K562 (cell line): ENCODE measurements around the gene FAM180B. TPM values are rescaled to one million over a fixed set of nuclear protein-coding genes. Genes with fewer than 3 reads are reported as not detected.

Experiments
- ATAC-seq: fragments of 200-7000 bp; cut with Tn5 transposase; 3 replicates; pipeline ENCODE4 v1.9.1; 2020; ENCODE audit warnings: moderate library complexity
- BruUV-seq: library from RNA; stranded (reverse); fragments of 400-500 nt; replicated peaks from 2 replicates; lab custom pipeline; 2021; lab: Mats Ljungman, UMichigan
- CTCF ChIA-PET: fragments of 300-600 bp; formaldehyde crosslinking; extraction: SDS; loops from one replicate; lab custom pipeline; 2021; ENCODE audit warnings: low intra/inter-chr PET ratio; lab: Yijun Ruan, JAX
- POLR2A ChIA-PET: fragments of 300-600, 350-650 bp; sonication (Branson Sonifier 250); formaldehyde crosslinking; extraction: SDS; loops from one replicate; lab custom pipeline; 2021; ENCODE audit warnings: antibody characterized with exemption, inconsistent platforms; lab: Yijun Ruan, JAX
- DNase-seq, 4 experiments: peaks; one replicate each; pipeline versions ENCODE4 v3.0.0 to v3.0.0-alpha.2; 2011 to 2018; ENCODE audit warnings: low spot score in 3 of 4, mixed read lengths in 3 of 4; ENCODE audit errors: extremely low read depth in 1 of 4
- FAIRE-seq: peaks from 2 replicates; lab custom pipeline; 2011; peaks lifted over from hg19 to GRCh38; lab: Jason Lieb, UNC
- H2AFZ ChIP-seq: 2 replicates; pipeline ENCODE4 v1.6.0; 2011; ENCODE audit warnings: low read depth, low read length, control low read depth, inconsistent platforms
- H3K27ac ChIP-seq: fragments of 200-600 bp; 3 replicates; pipeline ENCODE4 v1.8.0; 2011; ENCODE audit warnings: low read depth, mild to moderate bottlenecking, control low read depth, inconsistent platforms, low read length, moderate library complexity, mixed read lengths; ENCODE audit errors: extremely low read depth
- H3K27me3 ChIP-seq, 2 experiments: fragments of 300-600 bp in 1 of 2; 2 replicates in 1 of 2; 3 replicates in 1 of 2; pipeline versions ENCODE4 v1.6.0 to v1.8.0; 2011; ENCODE audit warnings: inconsistent platforms in 2 of 2, low read length in 2 of 2, mild to moderate bottlenecking in 1 of 2, mixed read lengths in 1 of 2, moderate library complexity in 1 of 2; ENCODE audit not compliant: control insufficient read depth in 2 of 2, insufficient read depth in 2 of 2
- H3K36me3 ChIP-seq: fragments of 300-600 bp; 3 replicates; pipeline ENCODE4 v1.8.0; 2011; ENCODE audit warnings: mild to moderate bottlenecking, low read length, inconsistent platforms; ENCODE audit not compliant: control insufficient read depth, insufficient read depth
- H3K4me1 ChIP-seq, 2 experiments: fragments of 200-600 bp in 1 of 2; replicated peaks in 1 of 2; 2 replicates in 1 of 2; 3 replicates in 1 of 2; pipeline versions ENCODE4 v1.5.1 to v1.8.0; 2011; ENCODE audit warnings: inconsistent platforms in 2 of 2, low read length in 2 of 2, mild to moderate bottlenecking in 1 of 2, mixed read lengths in 1 of 2, moderate library complexity in 1 of 2; ENCODE audit not compliant: control insufficient read depth in 2 of 2, insufficient read depth in 2 of 2
- H3K4me2 ChIP-seq: 2 replicates; pipeline ENCODE4 v1.6.1; 2011; ENCODE audit warnings: low read length, control low read depth, inconsistent platforms, mixed read lengths; ENCODE audit not compliant: insufficient read depth
- H3K4me3 ChIP-seq: fragments of 200-600 bp; sonication (generic), shearing (Covaris generic); 2 replicates; pipeline ENCODE4 v1.5.1; 2016; ENCODE audit warnings: control low read depth, inconsistent platforms
- H3K79me2 ChIP-seq: fragments of 200-600 bp; 3 replicates; pipeline ENCODE4 v1.8.0; 2011; ENCODE audit warnings: low read length, inconsistent platforms; ENCODE audit not compliant: control insufficient read depth, insufficient read depth
- H3K9ac ChIP-seq, 2 experiments: 2 replicates each; pipeline versions ENCODE4 v1.6.0 to v1.6.1; 2011; ENCODE audit warnings: low read depth in 2 of 2, low read length in 2 of 2, control low read depth in 1 of 2, inconsistent platforms in 1 of 2, mild to moderate bottlenecking in 1 of 2, mixed read lengths in 1 of 2; ENCODE audit not compliant: insufficient read depth in 1 of 2
- H3K9me1 ChIP-seq: one replicate; pipeline ENCODE4 v1.6.0; 2011; ENCODE audit warnings: inconsistent platforms, mild to moderate bottlenecking, low read length, moderate library complexity; ENCODE audit not compliant: control insufficient read depth, insufficient read depth
- H3K9me3 ChIP-seq: replicated peaks from 2 replicates; pipeline ENCODE4 v1.5.1; 2011; ENCODE audit warnings: low read depth, low read length, inconsistent platforms; ENCODE audit not compliant: control insufficient read depth, insufficient read depth
- H4K20me1 ChIP-seq: replicated peaks from 2 replicates; pipeline ENCODE4 v1.6.1; 2011; ENCODE audit warnings: low read length, inconsistent platforms, mixed read lengths; ENCODE audit not compliant: control insufficient read depth, insufficient read depth
- ARID3A ChIP-seq: IDR thresholded peaks from 2 replicates; pipeline ENCODE4 v1.6.1; 2012; ENCODE audit warnings: low read depth, low read length, improper control_type of control experiment, borderline replicate concordance
- ATF2 ChIP-seq: sonication (generic); formaldehyde crosslinking; IDR thresholded peaks from 2 replicates; pipeline ENCODE4 v1.8.1; 2022; ENCODE audit warnings: missing genetic modification reagents
- CBFB ChIP-seq: sonication (generic); formaldehyde crosslinking; IDR thresholded peaks from 2 replicates; pipeline ENCODE4 v1.4.0; 2020; ENCODE audit warnings: mild to moderate bottlenecking, missing genetic modification reagents
- KDM2B ChIP-seq: fragments of 250-450 bp; sonication (Bioruptor Pico); IDR thresholded peaks from 2 replicates; pipeline ENCODE4 v1.8.0; 2021; ENCODE audit warnings: mild to moderate bottlenecking, moderate library complexity
- PCBP2 ChIP-seq: fragments of 200-400 bp; formaldehyde crosslinking; IDR thresholded peaks from 2 replicates; pipeline ENCODE4 v1.6.1; 2018; ENCODE audit warnings: low read length, low read depth, mild to moderate bottlenecking, moderate library complexity; ENCODE audit not compliant: poor library complexity, severe bottlenecking
- SAP30 ChIP-seq: fragments of 200-600 bp; sonication (generic); IDR thresholded peaks from 2 replicates; pipeline ENCODE4 v1.6.1; 2012; ENCODE audit warnings: borderline replicate concordance, low read depth, mild to moderate bottlenecking, moderate library complexity, low read length, control low read depth, inconsistent platforms; ENCODE audit not compliant: insufficient read depth, poor library complexity, severe bottlenecking
- YY1 ChIP-seq, 3 experiments: IDR thresholded peaks; 2 replicates each; pipeline ENCODE4 v1.6.1; 2011; ENCODE audit warnings: low read length in 2 of 3, mild to moderate bottlenecking in 2 of 3, moderate library complexity in 2 of 3, borderline replicate concordance in 1 of 3, control low read depth in 1 of 3, low read depth in 1 of 3; ENCODE audit not compliant: insufficient read depth in 3 of 3, insufficient replicate concordance in 2 of 3, control insufficient read depth in 1 of 3, insufficient read length in 1 of 3; ENCODE audit errors: extremely low read depth in 1 of 3
- ZC3H4 ChIP-seq: sonication (generic); formaldehyde crosslinking; IDR thresholded peaks from 2 replicates; pipeline ENCODE4 v1.9.0; 2021; ENCODE audit warnings: missing genetic modification reagents, borderline replicate concordance
- ZKSCAN1 ChIP-seq: fragments of 150-350 bp; IDR thresholded peaks from 2 replicates; pipeline ENCODE4 v1.6.1; 2016; ENCODE audit warnings: low read depth, low read length
- ZNF143 ChIP-seq: sonication (generic); formaldehyde crosslinking; IDR thresholded peaks from 2 replicates; pipeline ENCODE4 v1.9.0; 2022; ENCODE audit warnings: mild to moderate bottlenecking, missing genetic modification reagents
- ZNF253 ChIP-seq: fragments of 250-450 bp; sonication (Bioruptor Pico); conservative IDR thresholded peaks from 2 replicates; pipeline ENCODE4 v1.6.1; 2021; ENCODE audit warnings: mild to moderate bottlenecking
- WGBS: fragments of 100-300 bp; shearing (Covaris generic); methylation state at CpG from one replicate; pipeline ENCODE4 v1.1.6; 2016; ENCODE audit warnings: low coverage, mixed read lengths; ENCODE audit not compliant: insufficient coverage; ENCODE audit errors: missing lambda C conversion rate; 5-methylcytosine and 5-hydroxymethylcytosine counted together
- in situ Hi-C: fragments of 300-500 bp; cut with MboI; formaldehyde crosslinking; loops from 4 replicates; pipeline ENCODE4 v1.15.0; 2018; ENCODE audit warnings: inconsistent platforms, mixed read lengths
- intact Hi-C: fragments of 100-400 bp; cut with micrococcal nuclease; formaldehyde crosslinking; loops from 2 replicates; pipeline ENCODE4 v1.14.2; 2022
- polyA plus RNA-seq, 8 experiments: library from polyadenylated mRNA; depleted of rRNA in 4 of 8; stranded (reverse) in 5 of 8; unstranded in 3 of 8; fragments of >200 nt; fragmentation: Nextera tagmentation in 2 of 8; fragmentation: Illumina TruSeq in 1 of 8; extraction: Ambion mirVana in 2 of 8; extraction: Trizol in 1 of 8; gene quantifications; 2 replicates each; pipeline versions ENCODE4 v1.2.1 to v1.2.3, GENCODE V29; 2011 to 2014; ENCODE audit warnings: inconsistent platforms in 1 of 8, missing spikeins in 1 of 8
- total RNA-seq, 7 experiments: library from RNA; depleted of rRNA in 6 of 7; stranded (reverse); fragments of >200 nt in 6 of 7; fragmentation: Illumina TruSeq in 2 of 7; extraction: Trizol in 2 of 7; gene quantifications; 2 replicates each; pipeline versions ENCODE4 v1.2.1 to v1.2.3, GENCODE V29; 2011 to 2021; ENCODE audit warnings: low replicate concordance in 1 of 7
- TF ChIP-seq, protein P1 (sequence below): IDR thresholded peaks from 3 replicates; pipeline ENCODE4 v1.6.1; 2011; ENCODE audit warnings: borderline replicate concordance, mild to moderate bottlenecking, moderate library complexity; ENCODE audit not compliant: insufficient read length; ENCODE audit errors: extremely low read depth
- TF ChIP-seq, protein P2 (sequence below), 2 experiments: fragments of 450-650 bp in 1 of 2; sonication (generic) in 1 of 2; formaldehyde crosslinking; conservative IDR thresholded peaks; 2 replicates each; pipeline versions ENCODE4 v1.4.0 to v1.8.1; 2020 to 2022; ENCODE audit warnings: mild to moderate bottlenecking in 1 of 2, missing genetic modification reagents in 1 of 2

Gene FAM180B
- total and polyA plus RNA-seq, 9 of the 15 experiments (the other 6 are each of a cell fraction or from before 2014, with no cell fraction given): 0.05 to 0.14 TPM; not detected in 7

- WGBS: 9% methylated on average over 6 of the region's 6 CpGs
- H3K27ac ChIP-seq: no peak overlapping the region
- in situ Hi-C loops: no loop called here
- peaks cover 0 to 13% of the 10 kb centered on the region in 2 experiments; a peak in 2 of 5 replicates for H3K4me1 ChIP-seq
- DNase-seq (no peak), ATAC-seq (no peak), FAIRE-seq (no peak)
- CTCF ChIA-PET: no interaction called here
- H3K9ac ChIP-seq: no peak overlapping the region
- H3K79me2 ChIP-seq: no peaks in the 10 kb centered on the region
- POLR2A ChIA-PET: interaction anchor here (0.6 to 6.2 kb wide), 2 partner anchors 8 to 234 kb away, joined by 3 to 35 read pairs; partner anchors contain the start of gene FAM180B
- H3K4me3 ChIP-seq: no peak overlapping the region
- peaks cover 3% of the 10 kb centered on the region for H3K9me1 ChIP-seq
- H3K4me2 ChIP-seq: no peak overlapping the region
- peaks cover 24 to 35% of the 10 kb centered on the region in 2 experiments for H3K27me3 ChIP-seq
- intact Hi-C loops: no loop called here
- no peaks in the 10 kb centered on the region for H3K36me3 ChIP-seq
- no peaks in the 10 kb centered on the region for H4K20me1 ChIP-seq
- no TSS peak for BruUV-seq
- TF ChIP-seq ARID3A: no peak
- no peak for TF ChIP-seq ZKSCAN1
- no peak for TF ChIP-seq KDM2B (CRISPR knock-in tag)
- TF ChIP-seq SAP30: no peak
- TF ChIP-seq, protein P1, sequence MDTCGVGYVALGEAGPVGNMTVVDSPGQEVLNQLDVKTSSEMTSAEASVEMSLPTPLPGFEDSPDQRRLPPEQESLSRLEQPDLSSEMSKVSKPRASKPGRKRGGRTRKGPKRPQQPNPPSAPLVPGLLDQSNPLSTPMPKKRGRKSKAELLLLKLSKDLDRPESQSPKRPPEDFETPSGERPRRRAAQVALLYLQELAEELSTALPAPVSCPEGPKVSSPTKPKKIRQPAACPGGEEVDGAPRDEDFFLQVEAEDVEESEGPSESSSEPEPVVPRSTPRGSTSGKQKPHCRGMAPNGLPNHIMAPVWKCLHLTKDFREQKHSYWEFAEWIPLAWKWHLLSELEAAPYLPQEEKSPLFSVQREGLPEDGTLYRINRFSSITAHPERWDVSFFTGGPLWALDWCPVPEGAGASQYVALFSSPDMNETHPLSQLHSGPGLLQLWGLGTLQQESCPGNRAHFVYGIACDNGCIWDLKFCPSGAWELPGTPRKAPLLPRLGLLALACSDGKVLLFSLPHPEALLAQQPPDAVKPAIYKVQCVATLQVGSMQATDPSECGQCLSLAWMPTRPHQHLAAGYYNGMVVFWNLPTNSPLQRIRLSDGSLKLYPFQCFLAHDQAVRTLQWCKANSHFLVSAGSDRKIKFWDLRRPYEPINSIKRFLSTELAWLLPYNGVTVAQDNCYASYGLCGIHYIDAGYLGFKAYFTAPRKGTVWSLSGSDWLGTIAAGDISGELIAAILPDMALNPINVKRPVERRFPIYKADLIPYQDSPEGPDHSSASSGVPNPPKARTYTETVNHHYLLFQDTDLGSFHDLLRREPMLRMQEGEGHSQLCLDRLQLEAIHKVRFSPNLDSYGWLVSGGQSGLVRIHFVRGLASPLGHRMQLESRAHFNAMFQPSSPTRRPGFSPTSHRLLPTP: no peak
- TF ChIP-seq, protein P2, sequence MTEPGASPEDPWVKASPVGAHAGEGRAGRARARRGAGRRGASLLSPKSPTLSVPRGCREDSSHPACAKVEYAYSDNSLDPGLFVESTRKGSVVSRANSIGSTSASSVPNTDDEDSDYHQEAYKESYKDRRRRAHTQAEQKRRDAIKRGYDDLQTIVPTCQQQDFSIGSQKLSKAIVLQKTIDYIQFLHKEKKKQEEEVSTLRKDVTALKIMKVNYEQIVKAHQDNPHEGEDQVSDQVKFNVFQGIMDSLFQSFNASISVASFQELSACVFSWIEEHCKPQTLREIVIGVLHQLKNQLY (CRISPR knock-in tag; conservative IDR thresholded peaks at IDR 0.05): no peak
- no peak for TF ChIP-seq ZC3H4 (CRISPR knock-in tag)
- TF ChIP-seq ATF2 (CRISPR knock-in tag): no peak
- TF ChIP-seq CBFB: no peak
- no peak for TF ChIP-seq YY1 (IDR thresholded peaks at IDR 0.05; ENCODE audit: borderline replicate concordance in 1 of 3, control insufficient read depth in 1 of 3, extremely low read depth in 1 of 3, insufficient read depth in 3 of 3, insufficient read length in 1 of 3, insufficient replicate concordance in 2 of 3, low read depth in 1 of 3, low read length in 2 of 3)
- no peak for TF ChIP-seq ZNF143 (CRISPR knock-in tag)
- TF ChIP-seq ZNF253 (CRISPR knock-in tag): no peak
- no peak for TF ChIP-seq PCBP2
- H2AFZ ChIP-seq: no peak overlapping the region
- H3K9me3 ChIP-seq: no peaks in the 10 kb centered on the region
Measured at GRCh38 chr11:47593492-47593933, 7.0 kb downstream of the FAM180B start.
